ENCODE data around the gene PIP5KL1.

PIP5KL1 gene

GRCh38 chr9:127930231-127931091, at the start of gene PIP5KL1:
Gene PIP5KL1, minus strand, starts transcription at chr9:127930777. Its CDS starts 25 bp downstream, at chr9:127930752.
- DNase-seq (ENCODE audit: low read depth) = peak; percentile 51

- no peak for DNase-seq (ENCODE audit: low read depth)
Observed at GRCh38 chr9:127980060-127980705, 49.6 kb upstream of the PIP5KL1 start.

GRCh38 chr9:127979333-127980059, 48.9 kb upstream of the PIP5KL1 start:
- no peak for DNase-seq (ENCODE audit: low read depth)

- DNase-seq (ENCODE audit: low read depth) = no peak
Observed at GRCh38 chr9:127979015-127979332, 48.4 kb upstream of the PIP5KL1 start.

GRCh38 chr9:127977884-127978647, 47.5 kb upstream of the PIP5KL1 start:
- DNase-seq (ENCODE audit: low read depth) = no peak

GRCh38 chr9:127977009-127977883, 46.7 kb upstream of the PIP5KL1 start:
- no peak for DNase-seq (ENCODE audit: low read depth)

- DNase-seq (ENCODE audit: low read depth) = no peak
Observed at GRCh38 chr9:127976498-127976897, 45.9 kb upstream of the PIP5KL1 start.

GRCh38 chr9:127975376-127976315, 45.1 kb upstream of the PIP5KL1 start:
- no peak for DNase-seq (ENCODE audit: low read depth)

- no peak for DNase-seq (ENCODE audit: low read depth)
Observed at GRCh38 chr9:127974769-127975261, 44.2 kb upstream of the PIP5KL1 start.

- no peak for DNase-seq (ENCODE audit: low read depth)
Observed at GRCh38 chr9:127974001-127974768, 43.6 kb upstream of the PIP5KL1 start.

- DNase-seq (ENCODE audit: low read depth) = no peak
Observed at GRCh38 chr9:127973169-127974000, 42.8 kb upstream of the PIP5KL1 start.

GRCh38 chr9:127972236-127972871, 41.8 kb upstream of the PIP5KL1 start:
- no peak for DNase-seq (ENCODE audit: low read depth)

- DNase-seq (ENCODE audit: low read depth) = no peak
Observed at GRCh38 chr9:127971357-127972235, 41.0 kb upstream of the PIP5KL1 start.

GRCh38 chr9:127970401-127971313, 40.1 kb upstream of the PIP5KL1 start:
- DNase-seq (ENCODE audit: low read depth) = no peak

- DNase-seq (ENCODE audit: low read depth) = peak; percentile 54
Observed at GRCh38 chr9:127968700-127969383, 38.3 kb upstream of the PIP5KL1 start.
